ENCODE data around the gene MIOS. TPM values are rescaled to one million over a fixed set of nuclear protein-coding genes. Genes with fewer than 3 reads are reported as not detected.

Gene MIOS
- total and polyA plus RNA-seq, 4 donors = 7.4 to 35.6 (median 12.2) TPM

- Histone ChIP-seq H3K27ac (ENCODE audit: low read depth in 1 of 2, low read length in 2 of 2) (no peak overlapping the region), H3K4me1 (ENCODE audit: control insufficient read depth in 4 of 4, insufficient read depth in 4 of 4, low read length in 3 of 4) (peaks cover 0 to 3% (median 0%) of the 10 kb centered on the region in 4 donors), H3K27me3 (ENCODE audit: control insufficient read depth in 4 of 4, insufficient read depth in 4 of 4, low read length in 3 of 4) (no peaks in the 10 kb centered on the region), H3K4me3 (ENCODE audit: low read depth in 1 of 3, low read length in 3 of 3) (no peak overlapping the region), H3K9me3 (ENCODE audit: control insufficient read depth in 4 of 4, low read length in 3 of 4) (no peaks in the 10 kb centered on the region), H3K36me3 (ENCODE audit: control insufficient read depth in 4 of 4, insufficient read depth in 3 of 4, low read depth in 1 of 4, low read length in 3 of 4) (no peaks in the 10 kb centered on the region), H3K9ac (ENCODE audit: low read depth in 1 of 2, low read length in 2 of 2) (no peak overlapping the region)
- no peak for DNase-seq (ENCODE audit: low spot score)
- TF ChIP-seq YY1 (IDR thresholded peaks at IDR 0.05) = no peak
- WGBS = 75% methylated on average over 6 of the region's 6 CpGs
Observed at GRCh38 chr7:7647495-7648036, 80.9 kb downstream of the MIOS start.

GRCh38 chr7:7650682-7651206, 84.1 kb downstream of the MIOS start:
- Histone ChIP-seq H3K27me3 (ENCODE audit: control insufficient read depth in 4 of 4, insufficient read depth in 4 of 4, low read length in 3 of 4) (no peaks in the 10 kb centered on the region), H3K9ac (ENCODE audit: low read depth in 1 of 2, low read length in 2 of 2) (no peak overlapping the region), H3K9me3 (ENCODE audit: control insufficient read depth in 4 of 4, low read length in 3 of 4) (no peaks in the 10 kb centered on the region), H3K4me3 (ENCODE audit: low read depth in 1 of 3, low read length in 3 of 3) (no peak overlapping the region), H3K36me3 (ENCODE audit: control insufficient read depth in 4 of 4, insufficient read depth in 3 of 4, low read depth in 1 of 4, low read length in 3 of 4) (no peaks in the 10 kb centered on the region), H3K27ac (ENCODE audit: low read depth in 1 of 2, low read length in 2 of 2) (no peak overlapping the region), H3K4me1 (ENCODE audit: control insufficient read depth in 4 of 4, insufficient read depth in 4 of 4, low read length in 3 of 4) (peaks cover 0 to 3% (median 0%) of the 10 kb centered on the region in 4 donors)
- TF ChIP-seq ZBTB33 (IDR thresholded peaks at IDR 0.05) = no peak
- TF ChIP-seq MAX (IDR thresholded peaks at IDR 0.05) = no peak
- no peak for TF ChIP-seq HNF4G (IDR thresholded peaks at IDR 0.05)
- TF ChIP-seq RAD21 (IDR thresholded peaks at IDR 0.05) = no peak
- no peak for TF ChIP-seq JUND (IDR thresholded peaks at IDR 0.05)
- TF ChIP-seq YY1 (IDR thresholded peaks at IDR 0.05) = no peak
- no peak for TF ChIP-seq GABPA (IDR thresholded peaks at IDR 0.05 in 1 of 2, conservative IDR thresholded peaks at IDR 0.05 in 1 of 2)
- no peak for TF ChIP-seq ATF3 (IDR thresholded peaks at IDR 0.05)
- no peak for TF ChIP-seq CTCF (IDR thresholded peaks at IDR 0.05; ENCODE audit: low read depth, low read length, missing input control)
- TF ChIP-seq FOXA1 (IDR thresholded peaks at IDR 0.05) = no peak
- TF ChIP-seq REST (IDR thresholded peaks at IDR 0.05) = no peak
- no peak for TF ChIP-seq SP1 (IDR thresholded peaks at IDR 0.05)
- TF ChIP-seq NR2F2 (IDR thresholded peaks at IDR 0.05) = no peak
- no peak for DNase-seq (ENCODE audit: low spot score)
- 87% methylated on average over 2 of the region's 2 CpGs for WGBS
